HepG2 (cell line): Measurements from ENCODE around the gene ACVR1B. TPM values are rescaled to one million over a fixed set of nuclear protein-coding genes. Genes with fewer than 3 reads are reported as not detected.

Experiments
- ARNT2 ChIP-seq: sonication (generic); formaldehyde crosslinking; IDR thresholded peaks from 2 replicates; pipeline ENCODE4 v1.8.0; 2022; ENCODE audit warnings: mild to moderate bottlenecking, low read depth, missing genetic modification reagents, moderate library complexity
- ATF4 ChIP-seq, 2 experiments: fragments of 450-650 bp in 1 of 2; sonication (generic) in 1 of 2; formaldehyde crosslinking; IDR thresholded peaks; 2 replicates each; pipeline versions ENCODE4 v1.5.0 to v1.8.0; 2020 to 2022; ENCODE audit warnings: mild to moderate bottlenecking in 1 of 2, missing genetic modification reagents in 1 of 2
- FOXA3 ChIP-seq: IDR thresholded peaks from 2 replicates; pipeline ENCODE4 v1.6.1; 2016; ENCODE audit warnings: missing genetic modification reagents, missing compliant biosample characterization
- FOXP1 ChIP-seq, 2 experiments: fragments of 450-650 bp in 1 of 2; IDR thresholded peaks; 2 replicates each; pipeline ENCODE4 v1.6.1; 2017 to 2018; ENCODE audit warnings: antibody characterized with exemption in 1 of 2
- FUBP1 ChIP-seq: sonication (generic); formaldehyde crosslinking; IDR thresholded peaks from 2 replicates; pipeline ENCODE4 v1.5.1; 2020; ENCODE audit warnings: missing genetic modification reagents, mild to moderate bottlenecking, borderline replicate concordance
- HNF4A ChIP-seq: sonication (generic); formaldehyde crosslinking; IDR thresholded peaks from 2 replicates; pipeline ENCODE4 v1.4.0; 2020; ENCODE audit warnings: missing genetic modification reagents
- MBD4 ChIP-seq: IDR thresholded peaks from 2 replicates; pipeline ENCODE4 v1.6.1; 2012; ENCODE audit warnings: low read length, inconsistent platforms, borderline replicate concordance
- MXD4 ChIP-seq: IDR thresholded peaks from 2 replicates; pipeline ENCODE4 v1.6.1; 2016; ENCODE audit warnings: mild to moderate bottlenecking, missing biosample characterization, missing genetic modification reagents
- NFATC3 ChIP-seq: sonication (generic); formaldehyde crosslinking; IDR thresholded peaks from 2 replicates; pipeline ENCODE4 v1.5.1; 2020; ENCODE audit warnings: mild to moderate bottlenecking, missing genetic modification reagents
- ONECUT2 ChIP-seq: sonication (generic); formaldehyde crosslinking; IDR thresholded peaks from 2 replicates; pipeline ENCODE4 v1.4.0; 2020; ENCODE audit warnings: missing genetic modification reagents
- POGK ChIP-seq: sonication (generic); formaldehyde crosslinking; conservative IDR thresholded peaks from 2 replicates; pipeline ENCODE4 v1.8.0; 2022; ENCODE audit warnings: mild to moderate bottlenecking, moderate library complexity, missing genetic modification reagents
- PTBP1 ChIP-seq: fragments of 200-400 bp; formaldehyde crosslinking; IDR thresholded peaks from 2 replicates; pipeline ENCODE4 v1.6.1; 2018; ENCODE audit warnings: low read length, low read depth; ENCODE audit not compliant: poor library complexity, severe bottlenecking
- RBFOX2 ChIP-seq: fragments of 200-400 bp; formaldehyde crosslinking; IDR thresholded peaks from 2 replicates; pipeline ENCODE4 v1.6.1; 2017; ENCODE audit warnings: low read depth, mild to moderate bottlenecking, low read length
- RNF2 ChIP-seq: fragments of 450-650 bp; conservative IDR thresholded peaks from 2 replicates; pipeline ENCODE4 v1.6.1; 2016; ENCODE audit warnings: low read depth
- SMAD9 ChIP-seq: sonication (generic); formaldehyde crosslinking; IDR thresholded peaks from 2 replicates; pipeline ENCODE4 v1.5.1; 2020; ENCODE audit warnings: mild to moderate bottlenecking, missing genetic modification reagents
- TFDP1 ChIP-seq: IDR thresholded peaks from 2 replicates; pipeline ENCODE4 v1.6.1; 2016; ENCODE audit warnings: missing compliant biosample characterization, missing genetic modification reagents, borderline replicate concordance
- TFDP2 ChIP-seq: sonication (generic); formaldehyde crosslinking; IDR thresholded peaks from 2 replicates; pipeline ENCODE4 v1.4.0; 2020; ENCODE audit warnings: missing genetic modification reagents
- YEATS4 ChIP-seq: sonication (generic); formaldehyde crosslinking; IDR thresholded peaks from 2 replicates; pipeline ENCODE4 v1.4.0; 2020; ENCODE audit warnings: missing genetic modification reagents, borderline replicate concordance
- ZFP1 ChIP-seq: IDR thresholded peaks from 2 replicates; pipeline ENCODE4 v1.6.1; 2016
- ZNF550 ChIP-seq: sonication (generic); formaldehyde crosslinking; IDR thresholded peaks from 2 replicates; pipeline ENCODE4 v1.4.0; 2020; ENCODE audit warnings: mild to moderate bottlenecking, missing genetic modification reagents, borderline replicate concordance
- ZNF577 ChIP-seq: sonication (generic); formaldehyde crosslinking; IDR thresholded peaks from 2 replicates; pipeline ENCODE4 v1.4.0; 2020; ENCODE audit warnings: mild to moderate bottlenecking, low read depth, missing genetic modification reagents, borderline replicate concordance
- ZNF652 ChIP-seq: IDR thresholded peaks from 2 replicates; pipeline ENCODE4 v1.6.1; 2016; ENCODE audit warnings: low read depth, borderline replicate concordance
- ZNF724P ChIP-seq: sonication (generic); formaldehyde crosslinking; IDR thresholded peaks from 2 replicates; pipeline ENCODE4 v1.8.0; 2022; ENCODE audit warnings: missing genetic modification reagents, borderline replicate concordance
- ZNF83 ChIP-seq: sonication (generic); formaldehyde crosslinking; IDR thresholded peaks from 2 replicates; pipeline ENCODE4 v1.4.0; 2020; ENCODE audit warnings: missing genetic modification reagents, mild to moderate bottlenecking, borderline replicate concordance
- polyA plus RNA-seq, 8 experiments: library from polyadenylated mRNA; depleted of rRNA in 3 of 8; stranded (reverse) in 7 of 8; unstranded in 1 of 8; fragments of >200 nt; fragmentation: Illumina TruSeq in 4 of 8; extraction: Trizol in 4 of 8; gene quantifications; 2 replicates each; pipeline versions ENCODE4 v1.2.1 to v1.2.3, GENCODE V29; 2011 to 2016; ENCODE audit warnings: low read depth in 4 of 8, missing spikeins in 1 of 8, mixed read lengths in 1 of 8; ENCODE audit not compliant: insufficient read depth in 1 of 8
- total RNA-seq, 5 experiments: library from RNA; depleted of rRNA; stranded (reverse); fragments of >200 nt; fragmentation: Illumina TruSeq; extraction: Trizol; gene quantifications; 2 replicates each; pipeline ENCODE4 v1.2.3, GENCODE V29; 2016; ENCODE audit warnings: low read depth in 1 of 5

Gene ACVR1B
- total and polyA plus RNA-seq, 2 of the 13 experiments (the other 11 are each of a cell fraction or from before 2014, with no cell fraction given), result 8.9 to 12.1 TPM

- no peak for TF ChIP-seq FUBP1
- peak; percentile 60 for TF ChIP-seq RBFOX2
- no peak for TF ChIP-seq MXD4 (CRISPR knock-in tag)
- no peak for TF ChIP-seq FOXP1 (IDR thresholded peaks at IDR 0.05)
- no peak for TF ChIP-seq FOXP1 (CRISPR knock-in tag; IDR thresholded peaks at IDR 0.05)
- TF ChIP-seq TFDP1 (CRISPR knock-in tag), result no peak; the same call in 1 of the 2 replicates
- TF ChIP-seq HNF4A (CRISPR knock-in tag), result no peak
- TF ChIP-seq ZNF550 (CRISPR knock-in tag), result no peak
- TF ChIP-seq ZNF724P (CRISPR knock-in tag), result no peak
- no peak for TF ChIP-seq ZNF577 (CRISPR knock-in tag)
- TF ChIP-seq ATF4 (CRISPR knock-in tag; IDR thresholded peaks at IDR 0.05), result no peak
- peak; percentile 54; the same call in 1 of the 2 replicates for TF ChIP-seq YEATS4 (CRISPR knock-in tag)
- TF ChIP-seq ZNF83 (CRISPR knock-in tag), result no peak
- no peak for TF ChIP-seq SMAD9 (CRISPR knock-in tag)
- 0 out of 2 replicates have a peak, but pooled peaks have one; percentile 15 for TF ChIP-seq ONECUT2
- no peak for TF ChIP-seq NFATC3 (CRISPR knock-in tag)
- TF ChIP-seq PTBP1, result peak; percentile 17
- 0 out of 2 replicates have a peak, but pooled peaks have one; percentile 27 for TF ChIP-seq ARNT2 (CRISPR knock-in tag)
- no peak for TF ChIP-seq MBD4
- no peak for TF ChIP-seq POGK (CRISPR knock-in tag)
- no peak for TF ChIP-seq ZNF652 (CRISPR knock-in tag)
- TF ChIP-seq TFDP2 (CRISPR knock-in tag), result no peak; the same call in 1 of the 2 replicates
- 0 out of 2 replicates have a peak, but pooled peaks have one; percentile 14 for TF ChIP-seq FOXA3 (CRISPR knock-in tag)
- no peak for TF ChIP-seq RNF2
- no peak for TF ChIP-seq ZFP1 (CRISPR knock-in tag)
Measured at GRCh38 chr12:52032804-52033445, 81.4 kb downstream of the ACVR1B start (continued).
